HEK293 (cell line): Measurements from ENCODE around the gene PBXIP1.

Source experiments
- BCL11B ChIP-seq: fragments of 450-650 bp; formaldehyde crosslinking; IDR thresholded peaks from 2 replicates; pipeline ENCODE4 v1.5.1; 2016; ENCODE audit warnings: low read depth, missing biosample characterization, missing genetic modification characterization
- FEZF1 ChIP-seq: fragments of 450-650 bp; formaldehyde crosslinking; IDR thresholded peaks from 2 replicates; pipeline ENCODE4 v1.5.1; 2016; ENCODE audit warnings: missing biosample characterization, missing genetic modification characterization
- HOXC10 ChIP-seq: sonication (generic); formaldehyde crosslinking; IDR thresholded peaks from 2 replicates; pipeline ENCODE4 v1.8.1; 2023; ENCODE audit warnings: mild to moderate bottlenecking, missing genetic modification reagents
- KLF10 ChIP-seq: fragments of 450-650 bp; IDR thresholded peaks from 2 replicates; pipeline ENCODE4 v1.5.1; 2018; ENCODE audit warnings: missing biosample characterization, mild to moderate bottlenecking, missing genetic modification characterization
- PRDM10 ChIP-seq: fragments of 450-650 bp; formaldehyde crosslinking; IDR thresholded peaks from 2 replicates; pipeline ENCODE4 v1.5.1; 2016; ENCODE audit warnings: missing biosample characterization, missing genetic modification characterization
- PRDM2 ChIP-seq: fragments of 450-650 bp; formaldehyde crosslinking; IDR thresholded peaks from 2 replicates; pipeline ENCODE4 v1.5.1; 2016; ENCODE audit warnings: missing biosample characterization, missing genetic modification characterization, borderline replicate concordance
- ZBTB1 ChIP-seq: fragments of 450-650 bp; formaldehyde crosslinking; IDR thresholded peaks from 2 replicates; pipeline ENCODE4 v1.5.1; 2016; ENCODE audit warnings: missing biosample characterization, missing genetic modification characterization
- ZBTB10 ChIP-seq: fragments of 450-650 bp; formaldehyde crosslinking; IDR thresholded peaks from 2 replicates; pipeline ENCODE4 v1.5.1; 2016; ENCODE audit warnings: missing biosample characterization, missing genetic modification characterization
- ZBTB17 ChIP-seq: fragments of 450-650 bp; formaldehyde crosslinking; IDR thresholded peaks from 2 replicates; pipeline ENCODE4 v1.5.1; 2016; ENCODE audit warnings: missing biosample characterization, missing genetic modification characterization
- ZNF266 ChIP-seq: fragments of 450-650 bp; formaldehyde crosslinking; IDR thresholded peaks from 2 replicates; pipeline ENCODE4 v1.5.1; 2016; ENCODE audit warnings: missing biosample characterization, missing genetic modification characterization, low read depth
- ZNF302 ChIP-seq: fragments of 450-650 bp; formaldehyde crosslinking; IDR thresholded peaks from 2 replicates; pipeline ENCODE4 v1.5.1; 2016; ENCODE audit warnings: missing biosample characterization, missing genetic modification characterization, low read depth
- ZNF433 ChIP-seq: fragments of 450-650 bp; formaldehyde crosslinking; IDR thresholded peaks from 2 replicates; pipeline ENCODE4 v1.5.1; 2016; ENCODE audit warnings: missing biosample characterization, missing genetic modification characterization, low read depth
- ZNF488 ChIP-seq: fragments of 450-650 bp; formaldehyde crosslinking; IDR thresholded peaks from 2 replicates; pipeline ENCODE4 v1.5.1; 2016; ENCODE audit warnings: missing biosample characterization, missing genetic modification characterization
- ZNF518A ChIP-seq: fragments of 450-650 bp; formaldehyde crosslinking; conservative IDR thresholded peaks from 2 replicates; pipeline ENCODE4 v1.5.1; 2016; ENCODE audit warnings: low read depth, missing biosample characterization, missing genetic modification characterization
- ZNF521 ChIP-seq: fragments of 450-650 bp; formaldehyde crosslinking; IDR thresholded peaks from 2 replicates; pipeline ENCODE4 v1.5.1; 2017; ENCODE audit warnings: missing biosample characterization, mild to moderate bottlenecking, missing genetic modification characterization
- ZNF561 ChIP-seq: fragments of 450-650 bp; IDR thresholded peaks from 2 replicates; pipeline ENCODE4 v1.5.1; 2018; ENCODE audit warnings: missing biosample characterization, missing genetic modification characterization, borderline replicate concordance
- ZNF639 ChIP-seq: fragments of 450-650 bp; formaldehyde crosslinking; IDR thresholded peaks from 2 replicates; pipeline ENCODE4 v1.5.1; 2016; ENCODE audit warnings: missing biosample characterization, missing genetic modification characterization

The PBXIP1 gene

GRCh38 chr1:155004352-155005075, 48.6 kb upstream of the PBXIP1 start (continued):
- TF ChIP-seq PRDM2 (tag by site-specific recombination) (no peak; the same call in 1 of the 2 replicates), ZNF639 (tag by site-specific recombination) (no peak), ZNF488 (tag by site-specific recombination) (no peak), ZBTB1 (no peak), ZNF302 (tag by site-specific recombination) (no peak), PRDM10 (tag by site-specific recombination) (peak; percentile 75; the same call in 1 of the 2 replicates), HOXC10 (CRISPR knock-in tag) (no peak), KLF10 (tag by site-specific recombination) (no peak), ZNF266 (tag by site-specific recombination) (peak; percentile 23; the same call in 1 of the 2 replicates), BCL11B (tag by site-specific recombination) (peak; percentile 36; the same call in 1 of the 2 replicates), ZBTB17 (tag by site-specific recombination) (peak; percentile 23; the same call in 1 of the 2 replicates), ZBTB10 (tag by site-specific recombination) (0 out of 2 replicates have a peak, but pooled peaks have one; percentile 47), ZNF561 (tag by site-specific recombination) (no peak), ZNF518A (tag by site-specific recombination) (0 out of 2 replicates have a peak, but pooled peaks have one; percentile 9), ZNF521 (tag by site-specific recombination) (no peak), ZNF433 (tag by site-specific recombination) (no peak), FEZF1 (tag by site-specific recombination) (no peak)
